GM12878 (cell line): ENCODE results near the gene ADAMTS19. TPM values are rescaled to one million over a fixed set of nuclear protein-coding genes. Genes with fewer than 3 reads are reported as not detected.

ENCODE experiments used
- ATAC-seq: fragments of 200-7000 bp; cut with Tn5 transposase; 3 replicates; pipeline ENCODE4 v1.9.1; 2020; ENCODE audit warnings: mild to moderate bottlenecking, moderate library complexity
- BruUV-seq: library from RNA; stranded (reverse); fragments of 400-500 nt; replicated peaks from 2 replicates; lab custom pipeline; 2021; lab: Mats Ljungman, UMichigan
- CTCF ChIA-PET: fragments of 300-600 bp; sonication (Branson Sonifier 250); formaldehyde crosslinking; extraction: SDS; loops from one replicate; lab custom pipeline; 2021; ENCODE audit warnings: inconsistent platforms; lab: Yijun Ruan, JAX
- POLR2A ChIA-PET: fragments of 350-600 bp; formaldehyde crosslinking; extraction: SDS; loops from one replicate; lab custom pipeline; 2021; ENCODE audit warnings: inconsistent platforms; lab: Charles Lee
- RAD21 ChIA-PET: fragments of 300-600 bp; sonication (Branson Sonifier 250); formaldehyde crosslinking; loops from one replicate; lab custom pipeline; 2023; ENCODE audit warnings: antibody characterized with exemption; ENCODE audit not compliant: unreplicated experiment; lab: Charles Lee
- SMC1A ChIA-PET: fragments of 300-600 bp; sonication (Branson Sonifier 250); formaldehyde crosslinking; loops from one replicate; lab custom pipeline; 2023; ENCODE audit not compliant: unreplicated experiment, uncharacterized antibody; lab: Charles Lee
- DNase-seq: peaks from one replicate; pipeline ENCODE4 v3.0.0-alpha.2; 2011; ENCODE audit warnings: low read depth, low spot score
- FAIRE-seq: peaks from 3 replicates; lab custom pipeline; 2011; peaks lifted over from hg19 to GRCh38; lab: Jason Lieb, UNC
- H2AFZ ChIP-seq: 2 replicates; pipeline ENCODE4 v1.6.0; 2011; ENCODE audit warnings: low read depth, low read length, control low read depth; ENCODE audit not compliant: control insufficient read depth
- H3K27ac ChIP-seq: 2 replicates; pipeline ENCODE4 v1.5.1; 2011; ENCODE audit warnings: control low read depth; ENCODE audit not compliant: control insufficient read depth, insufficient read depth
- H3K27me3 ChIP-seq, 2 experiments: replicated peaks in 1 of 2; 2 replicates each; pipeline versions ENCODE4 v1.6.0 to v1.6.1; 2011; ENCODE audit warnings: low read length in 1 of 2; ENCODE audit not compliant: control insufficient read depth in 2 of 2, insufficient read depth in 2 of 2
- H3K36me3 ChIP-seq, 2 experiments: 2 replicates each; pipeline ENCODE4 v1.5.1; 2011; ENCODE audit warnings: low read length in 1 of 2; ENCODE audit not compliant: control insufficient read depth in 2 of 2, insufficient read depth in 2 of 2
- H3K4me1 ChIP-seq: 2 replicates; pipeline ENCODE4 v1.6.1; 2011; ENCODE audit warnings: mild to moderate bottlenecking, low read length, moderate library complexity, mixed read lengths; ENCODE audit not compliant: control insufficient read depth, insufficient read depth
- H3K4me2 ChIP-seq: 2 replicates; pipeline ENCODE4 v1.6.0; 2011; ENCODE audit warnings: control low read depth; ENCODE audit not compliant: control insufficient read depth, insufficient read depth
- H3K4me3 ChIP-seq: fragments of 200-600 bp; sonication (generic); 2 replicates; pipeline ENCODE4 v1.5.1; 2016
- H3K79me2 ChIP-seq: 2 replicates; pipeline ENCODE4 v1.6.0; 2011; ENCODE audit warnings: low read length; ENCODE audit not compliant: control insufficient read depth, insufficient read depth
- H3K9ac ChIP-seq: 2 replicates; pipeline ENCODE4 v1.8.0; 2011; ENCODE audit warnings: low read length, control low read depth, mixed read lengths; ENCODE audit not compliant: control insufficient read depth, insufficient read depth
- H3K9me3 ChIP-seq: replicated peaks from 3 replicates; pipeline ENCODE4 v1.5.1; 2011; ENCODE audit warnings: mild to moderate bottlenecking, low read length; ENCODE audit not compliant: control insufficient read depth, insufficient read depth
- H4K20me1 ChIP-seq: 2 replicates; pipeline ENCODE4 v1.6.0; 2011; ENCODE audit not compliant: control insufficient read depth, insufficient read depth
- CBX5 ChIP-seq: sonication (generic); IDR thresholded peaks from 2 replicates; pipeline ENCODE4 v1.6.1; 2016; ENCODE audit warnings: low read depth, moderate library complexity, mild to moderate bottlenecking, inconsistent platforms
- CHD2 ChIP-seq: IDR thresholded peaks from 2 replicates; pipeline ENCODE4 v1.6.1; 2011; ENCODE audit warnings: low read depth, low read length, improper control_type of control experiment, borderline replicate concordance
- EGR1 ChIP-seq, 2 experiments: IDR thresholded peaks; 1 replicate in 1 of 2; 2 replicates in 1 of 2; pipeline ENCODE4 v1.6.1; 2011 to 2012; ENCODE audit warnings: low read depth in 2 of 2, low read length in 2 of 2, borderline replicate concordance in 1 of 2, mild to moderate bottlenecking in 1 of 2, moderate library complexity in 1 of 2
- EZH2 ChIP-seq: IDR thresholded peaks from 2 replicates; pipeline ENCODE4 v1.6.1; 2012; ENCODE audit warnings: low read depth, mild to moderate bottlenecking, control low read depth, inconsistent platforms, low read length, borderline replicate concordance; ENCODE audit not compliant: control insufficient read depth
- GABPA ChIP-seq: IDR thresholded peaks from 2 replicates; pipeline ENCODE4 v1.6.1; 2014; ENCODE audit warnings: antibody characterized with exemption, low read depth, mild to moderate bottlenecking, inconsistent platforms
- IKZF1 ChIP-seq: fragments of 450-650 bp; conservative IDR thresholded peaks from 2 replicates; pipeline ENCODE4 v1.6.1; 2017; ENCODE audit warnings: antibody characterized with exemption, mild to moderate bottlenecking
- PAX8 ChIP-seq: fragments of 450-650 bp; IDR thresholded peaks from 2 replicates; pipeline ENCODE4 v1.6.1; 2017; ENCODE audit warnings: mild to moderate bottlenecking, moderate library complexity
- POU2F2 ChIP-seq: IDR thresholded peaks from 3 replicates; pipeline ENCODE4 v1.6.1; 2011; ENCODE audit warnings: low read depth, mild to moderate bottlenecking, low read length, borderline replicate concordance
- TCF12 ChIP-seq: IDR thresholded peaks from 2 replicates; pipeline ENCODE4 v1.6.1; 2011; ENCODE audit warnings: low read depth, mild to moderate bottlenecking, low read length
- WRNIP1 ChIP-seq: IDR thresholded peaks from 2 replicates; pipeline ENCODE4 v1.6.1; 2011; ENCODE audit warnings: low read depth, low read length, improper control_type of control experiment, borderline replicate concordance
- ZBTB4 ChIP-seq: fragments of 450-650 bp; formaldehyde crosslinking; IDR thresholded peaks from 2 replicates; pipeline ENCODE4 v1.4.0; 2022; ENCODE audit warnings: mild to moderate bottlenecking, moderate library complexity
- WGBS: methylation state at CpG from one replicate; pipeline ENCODE4 v1.1.6; 2016; ENCODE audit warnings: low lambda C conversion rate; ENCODE audit not compliant: insufficient replicate concordance, insufficient coverage; ENCODE audit errors: missing lambda C conversion rate; 5-methylcytosine and 5-hydroxymethylcytosine counted together
- in situ Hi-C: fragments of 300-500 bp; cut with MboI; formaldehyde crosslinking; loops from 9 replicates; pipeline ENCODE4 v1.14.3; 2018; ENCODE audit warnings: mixed read lengths
- intact Hi-C: fragments of 100-400 bp; cut with micrococcal nuclease; formaldehyde crosslinking; loops from one replicate; pipeline ENCODE4 v1.14.2; 2022; ENCODE audit not compliant: unreplicated experiment
- polyA plus RNA-seq, 11 experiments: library from polyadenylated mRNA; depleted of rRNA in 4 of 11; unstranded in 6 of 11; stranded (reverse) in 5 of 11; fragments of >200 nt; fragmentation: Nextera tagmentation in 4 of 11; fragmentation: Illumina TruSeq in 1 of 11; extraction: Ambion mirVana in 4 of 11; extraction: Trizol in 1 of 11; gene quantifications; 1 replicate in 1 of 11; 2 replicates in 10 of 11; pipeline versions ENCODE4 v1.2.1 to v1.2.3, GENCODE V29; 2011 to 2016; ENCODE audit warnings: inconsistent platforms in 2 of 11, missing spikeins in 2 of 11, low read depth in 1 of 11
- total RNA-seq, 4 experiments: library from RNA; depleted of rRNA in 3 of 4; stranded (reverse); fragments of >200 nt in 3 of 4; fragmentation: Illumina TruSeq in 1 of 4; extraction: Trizol in 1 of 4; gene quantifications; 2 replicates each; pipeline versions ENCODE4 v1.2.1 to v1.2.3, GENCODE V29; 2013 to 2021
- TF ChIP-seq, protein P1 (sequence below): fragments of 450-650 bp; IDR thresholded peaks from 2 replicates; pipeline ENCODE4 v1.6.1; 2017; ENCODE audit warnings: low read depth, mild to moderate bottlenecking, moderate library complexity

The ADAMTS19 gene
- total and polyA plus RNA-seq, 10 of the 15 experiments (the other 5 are each of a cell fraction or from before 2014, with no cell fraction given), result not detected

- Histone ChIP-seq H3K4me2 (no peak overlapping the region), H3K4me1 (no peaks in the 10 kb centered on the region), H3K36me3 (no peaks in the 10 kb centered on the region), H4K20me1 (no peaks in the 10 kb centered on the region), H2AFZ (no peak overlapping the region), H3K79me2 (no peaks in the 10 kb centered on the region), H3K9ac (no peak overlapping the region), H3K9me3 (no peaks in the 10 kb centered on the region), H3K27ac (no peak overlapping the region), H3K4me3 (no peak overlapping the region), H3K27me3 (no peaks in the 10 kb centered on the region)
- ATAC-seq, result no peak
- ChIA-PET SMC1A (no interaction called here), RAD21 (no interaction called here), CTCF (no interaction called here), POLR2A (no interaction called here)
- 33% methylated on average over 3 of the region's 3 CpGs for WGBS
- intact Hi-C loops, result no loop called here
- in situ Hi-C loops, result no loop called here
- no peak for DNase-seq
- FAIRE-seq, result no peak
- BruUV-seq, result no TSS peak
- TF ChIP-seq POU2F2 (no peak), TCF12 (no peak), ZBTB4 (CRISPR knock-in tag) (no peak), CHD2 (no peak), EZH2 (no peak), CBX5 (no peak), EGR1 (IDR thresholded peaks at IDR 0.05; ENCODE audit: borderline replicate concordance in 1 of 2, low read depth in 2 of 2, low read length in 2 of 2) (no peak), IKZF1 (no peak), WRNIP1 (no peak), GABPA (no peak), PAX8 (no peak)
- TF ChIP-seq, protein P1, sequence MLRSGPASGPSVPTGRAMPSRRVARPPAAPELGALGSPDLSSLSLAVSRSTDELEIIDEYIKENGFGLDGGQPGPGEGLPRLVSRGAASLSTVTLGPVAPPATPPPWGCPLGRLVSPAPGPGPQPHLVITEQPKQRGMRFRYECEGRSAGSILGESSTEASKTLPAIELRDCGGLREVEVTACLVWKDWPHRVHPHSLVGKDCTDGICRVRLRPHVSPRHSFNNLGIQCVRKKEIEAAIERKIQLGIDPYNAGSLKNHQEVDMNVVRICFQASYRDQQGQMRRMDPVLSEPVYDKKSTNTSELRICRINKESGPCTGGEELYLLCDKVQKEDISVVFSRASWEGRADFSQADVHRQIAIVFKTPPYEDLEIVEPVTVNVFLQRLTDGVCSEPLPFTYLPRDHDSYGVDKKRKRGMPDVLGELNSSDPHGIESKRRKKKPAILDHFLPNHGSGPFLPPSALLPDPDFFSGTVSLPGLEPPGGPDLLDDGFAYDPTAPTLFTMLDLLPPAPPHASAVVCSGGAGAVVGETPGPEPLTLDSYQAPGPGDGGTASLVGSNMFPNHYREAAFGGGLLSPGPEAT, result no peak
Observed at GRCh38 chr5:129481161-129481560, 21.1 kb downstream of the ADAMTS19 start.
